ENCODE data around the gene SLC25A33.

GRCh38 chr1:9601942-9602793 is 62.9 kb downstream of the SLC25A33 start:
- TF ChIP-seq CTCF (IDR thresholded peaks at IDR 0.05) (no peak), POLR2AphosphoS5 (IDR thresholded peaks at IDR 0.05) (no peak), POLR2A (IDR thresholded peaks at IDR 0.05) (no peak), EP300 (IDR thresholded peaks at IDR 0.05; ENCODE audit: low read depth) (no peak)

Data from transverse colon (tissue), 4 donors.